Activated CD4-positive, alpha-beta T cell treated with anti-CD3 and anti-CD28 coated beads, Interleukin-2, Interleukin-4, amounts not matched to agents 100 ng/mL and 50 ng/mL, durations not matched to agents 16 hours and 8 hours (primary cell): Measurements from ENCODE around the gene FKBP11.

Source experiments
- DNase-seq: peaks from one replicate; pipeline ENCODE4 v3.0.0-alpha.2; 2020; ENCODE audit warnings: low spot score

FKBP11 gene

GRCh38 chr12:48925304-48926011 lies at the start of gene FKBP11:
TSS of gene FKBP11 (minus strand) at chr12:48925492. CDS start at chr12:48925428, 64 bp downstream.
- peak; percentile 74 for DNase-seq

GRCh38 chr12:48973941-48974673 lies 48.8 kb upstream of the FKBP11 start:
- no peak for DNase-seq

GRCh38 chr12:48973531-48973930 lies 48.2 kb upstream of the FKBP11 start:
- DNase-seq: no peak

DNA sequence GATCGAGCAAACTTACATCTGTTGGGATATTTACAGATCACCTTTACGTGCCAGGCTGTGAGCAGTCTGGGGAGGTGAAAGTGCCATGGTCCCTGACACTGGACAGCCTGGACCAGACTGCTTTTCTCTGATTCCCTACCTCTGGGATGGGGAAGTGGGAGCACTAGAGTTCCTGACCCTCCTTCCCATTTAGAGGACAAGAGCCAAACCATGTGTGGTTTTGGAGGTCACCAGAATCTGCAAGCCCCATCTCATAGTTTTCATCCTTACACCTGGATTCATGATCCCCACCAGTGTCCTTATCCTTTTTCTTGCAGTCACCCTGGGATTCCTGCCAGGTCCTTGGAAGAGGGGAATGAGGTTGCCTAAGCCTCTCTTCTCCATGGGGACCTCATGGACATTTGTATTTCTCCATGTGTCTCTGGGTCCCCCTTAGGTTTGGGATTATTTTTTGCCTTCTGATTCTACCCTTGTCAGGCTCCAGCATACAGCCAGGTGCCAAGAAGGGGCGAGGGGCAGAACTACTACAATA lies 47.7 kb upstream of the FKBP11 start:
- no peak for DNase-seq

- DNase-seq: peak; percentile 25
Observed at GRCh38 chr12:48972213-48972951, 47.1 kb upstream of the FKBP11 start.

- no peak for DNase-seq
Observed at GRCh38 chr12:48970702-48971334, 45.5 kb upstream of the FKBP11 start.

- no peak for DNase-seq
Observed at GRCh38 chr12:48969833-48970701, 44.8 kb upstream of the FKBP11 start.

DNA sequence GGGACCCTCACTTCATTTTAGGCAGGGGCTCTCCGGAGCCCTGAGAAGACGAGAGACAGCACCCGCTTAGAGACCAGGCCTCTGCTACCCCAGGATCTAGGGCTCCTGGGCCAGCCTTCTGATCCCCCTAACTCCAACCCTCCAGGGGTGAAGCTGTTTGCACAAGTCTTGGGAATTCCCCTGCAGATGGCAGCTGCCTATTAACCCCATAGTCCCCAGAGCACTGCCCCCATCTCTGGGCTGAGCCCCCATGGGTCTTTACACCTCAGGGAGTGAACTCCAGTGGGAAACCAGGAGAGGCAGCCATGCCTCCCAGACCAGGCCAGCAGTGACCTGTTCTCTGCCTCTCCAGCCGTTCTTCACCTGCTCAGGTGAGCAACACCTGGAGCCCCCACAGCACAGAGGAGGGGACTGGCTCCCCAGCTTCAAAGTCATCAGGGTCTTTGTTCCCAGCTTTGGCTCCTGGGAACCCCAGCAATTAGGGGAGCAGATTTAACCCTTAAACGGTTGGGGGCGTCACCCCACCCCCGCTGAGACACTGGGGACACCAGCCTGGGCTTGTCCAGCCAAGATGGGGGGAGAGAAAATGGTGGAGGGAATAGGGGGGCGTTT lies 44.0 kb upstream of the FKBP11 start:
- DNase-seq: no peak

DNA sequence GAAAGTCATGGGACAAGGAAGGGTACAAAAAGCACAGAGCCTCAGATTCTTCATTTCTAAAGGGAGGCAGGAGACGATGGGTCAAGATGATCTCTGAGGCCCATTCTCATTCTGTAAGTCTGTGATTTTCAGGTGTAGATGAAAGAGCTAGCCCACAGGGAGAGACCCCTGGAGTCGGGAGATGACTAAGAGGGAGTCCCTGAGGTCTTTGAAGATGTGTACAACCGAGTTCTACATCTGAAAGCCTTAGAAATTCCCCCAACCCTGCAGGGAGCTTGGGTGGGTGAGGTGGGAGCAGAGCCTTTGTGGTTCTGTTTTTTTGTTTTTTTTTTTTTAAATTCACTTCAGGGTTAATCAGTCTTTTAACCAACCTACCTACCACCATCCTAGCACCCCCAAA lies 43.2 kb upstream of the FKBP11 start:
- DNase-seq: no peak

DNA sequence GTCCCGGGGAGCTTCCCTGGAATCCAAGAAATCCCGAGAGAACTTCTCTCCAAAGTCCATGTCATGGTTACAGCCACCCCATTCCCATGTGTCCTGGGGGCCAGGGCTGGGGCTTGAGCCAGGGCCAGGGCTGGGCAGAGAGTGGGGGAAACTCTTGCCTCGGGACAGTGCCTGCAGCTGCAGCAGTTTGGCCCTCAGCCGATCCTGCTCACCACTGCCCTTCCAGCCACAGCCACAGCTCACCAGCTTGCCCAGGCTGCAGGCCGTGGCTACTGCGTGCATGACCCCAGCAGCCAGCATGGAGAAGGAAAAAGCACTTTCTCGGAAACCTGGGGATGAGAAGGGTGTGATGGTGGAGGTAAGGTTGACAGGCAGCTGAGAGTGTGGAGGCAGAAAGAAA lies 42.7 kb upstream of the FKBP11 start:
- DNase-seq: no peak

- no peak for DNase-seq
Observed at GRCh38 chr12:48966177-48966895, 41.0 kb upstream of the FKBP11 start.

GRCh38 chr12:48965298-48965838 lies 40.1 kb upstream of the FKBP11 start:
- DNase-seq: no peak

GRCh38 chr12:48961801-48962200 lies 36.5 kb upstream of the FKBP11 start:
- DNase-seq: no peak

DNA sequence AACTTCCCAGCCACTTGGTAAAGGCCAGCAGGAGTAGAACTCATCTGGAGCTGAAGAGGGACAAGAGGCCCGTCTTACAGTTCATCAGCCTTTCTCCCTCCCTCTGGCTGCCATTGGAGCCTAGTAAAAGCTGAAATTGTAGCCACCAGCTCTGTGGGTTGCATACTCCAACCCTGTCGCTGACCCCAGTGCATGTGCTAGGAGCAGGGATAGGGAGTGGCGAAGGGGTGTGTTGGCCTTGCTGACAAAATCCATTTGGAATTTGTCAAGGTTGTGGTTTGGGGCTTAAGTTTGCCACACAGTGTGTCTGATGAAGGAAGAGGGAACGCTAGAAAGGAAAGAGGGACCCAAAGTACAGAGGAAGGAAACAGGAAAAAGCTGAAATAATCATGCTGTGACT lies 36.0 kb upstream of the FKBP11 start:
- no peak for DNase-seq

DNA sequence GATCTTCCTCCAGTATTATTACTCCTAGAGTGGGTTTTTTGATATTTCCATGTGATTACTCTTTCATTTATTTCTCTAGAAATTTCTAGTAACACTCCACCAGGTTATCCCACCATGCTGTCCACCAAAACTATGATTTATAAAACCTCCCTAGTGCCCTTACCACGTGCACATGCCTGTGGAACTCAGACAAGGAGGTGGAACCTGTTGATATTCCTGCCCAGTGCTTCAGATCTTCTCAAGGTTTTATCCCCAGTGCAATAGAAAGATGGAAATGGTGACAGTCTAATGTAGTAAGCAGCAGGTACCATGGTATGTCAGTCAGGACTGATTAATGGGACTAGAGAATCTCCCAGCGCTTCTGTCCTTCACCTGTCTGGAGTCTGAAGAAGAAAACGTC lies 35.5 kb upstream of the FKBP11 start:
- no peak for DNase-seq

DNA sequence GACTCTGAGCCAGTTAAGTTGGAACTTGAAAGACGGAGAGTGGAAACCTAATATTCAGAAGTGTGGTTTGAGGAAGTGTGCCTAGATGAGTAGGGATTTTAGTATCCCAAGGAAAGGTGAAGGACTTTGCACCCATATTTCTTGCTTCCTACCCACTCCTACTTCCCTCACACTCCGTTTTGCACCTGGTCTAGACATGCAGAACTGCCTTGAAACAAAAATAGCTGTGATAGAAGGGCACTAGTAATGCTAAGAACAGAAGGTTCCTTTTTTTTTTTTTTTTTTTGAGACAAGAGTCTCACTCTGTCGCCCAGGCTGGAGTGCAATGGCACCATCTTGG lies 32.7 kb upstream of the FKBP11 start:
- no peak for DNase-seq

- peak; percentile 95 for DNase-seq
Observed at GRCh38 chr12:48957141-48958048, 32.1 kb upstream of the FKBP11 start, which contains the start of gene ARF3. TSS of gene ARF3 (minus strand) at chr12:48957487. CDS start at chr12:48941095, 16,392 bp downstream.

DNA sequence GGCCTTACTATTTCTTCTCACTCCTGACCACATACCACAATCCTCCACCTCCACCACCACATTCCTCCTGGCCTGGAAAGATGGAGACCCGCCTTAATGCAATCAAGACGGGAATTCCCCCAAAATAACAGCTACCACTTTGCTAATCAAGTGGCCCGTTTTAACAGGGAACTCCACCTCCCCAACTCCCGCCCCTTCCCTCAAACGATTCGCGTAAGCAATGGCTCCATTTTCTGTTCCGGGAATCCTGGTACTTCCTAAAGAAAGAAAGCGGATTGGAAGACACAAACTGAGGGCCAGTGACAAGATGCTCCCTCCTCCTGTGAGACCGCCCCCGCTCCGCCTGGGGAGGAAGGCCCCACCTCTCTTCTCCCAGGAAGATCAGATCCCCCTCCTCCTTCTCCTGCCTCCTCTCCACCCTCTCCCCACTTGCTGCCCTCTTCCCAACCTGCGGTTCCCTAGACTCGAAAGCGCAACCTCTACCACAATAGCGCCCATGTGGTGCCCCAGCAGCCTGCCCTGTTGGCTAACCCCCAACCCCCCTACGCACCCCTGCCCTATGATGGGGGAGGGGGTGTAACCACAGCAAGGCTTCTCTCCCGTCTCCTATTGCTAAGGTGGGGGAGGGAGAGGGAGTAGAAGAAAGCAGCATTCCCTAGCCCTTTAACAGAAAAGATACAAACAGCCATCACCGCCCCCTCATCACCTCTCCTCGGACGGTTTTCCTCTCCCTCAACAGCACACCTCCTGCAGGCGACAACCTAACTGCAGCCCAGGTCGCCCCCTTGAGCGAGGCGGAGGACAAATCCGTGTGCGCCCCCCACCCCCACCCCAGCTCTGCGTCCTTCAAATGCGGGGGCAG lies 31.2 kb upstream of the FKBP11 start:
- peak; percentile 32 for DNase-seq
